Peyer's patch (tissue), 4 donors: ENCODE measurements around the gene KCNQ1. TPM values are rescaled to one million over a fixed set of nuclear protein-coding genes. Genes with fewer than 3 reads are reported as not detected.
A peak's percentile ranks its signal among the peaks of the same experiment; 100 is the strongest.

Experiments
- DNase-seq, 3 donors: peaks; one replicate each; pipeline ENCODE4 v3.0.0-alpha.2; 2017 to 2019
- H3K27ac ChIP-seq, 4 donors: fragments of 200-600 bp; sonication (generic); one replicate each; pipeline ENCODE4 v1.5.1; 2016 to 2019
- H3K27me3 ChIP-seq, 2 donors: fragments of 200-600 bp; sonication (generic); one replicate each; pipeline ENCODE4 v1.5.1; 2019
- H3K36me3 ChIP-seq, 3 donors: fragments of 200-600 bp; sonication (generic); one replicate each; pipeline ENCODE4 v1.5.1; 2016 to 2019
- H3K4me1 ChIP-seq, 4 donors: fragments of 200-600 bp; sonication (generic); one replicate each; pipeline ENCODE4 v1.5.1; 2016 to 2019
- H3K4me3 ChIP-seq, 4 donors: fragments of 200-600 bp; sonication (generic); 1 replicate in 3 of 4; 2 replicates in 1 of 4; pipeline ENCODE4 v1.5.1; 2016 to 2019; ENCODE audit warnings: mild to moderate bottlenecking in 1 of 4
- H3K9me3 ChIP-seq, 4 donors: fragments of 200-600 bp; sonication (generic); one replicate each; pipeline ENCODE4 v1.5.1; 2016 to 2019; ENCODE audit warnings: mild to moderate bottlenecking in 1 of 4
- POLR2A ChIP-seq, 2 donors: fragments of 450-650 bp; IDR thresholded peaks; one replicate each; pipeline ENCODE4 v1.5.1; 2017; ENCODE audit warnings: antibody characterized with exemption in 2 of 2, mild to moderate bottlenecking in 2 of 2, moderate library complexity in 2 of 2
- total RNA-seq, 4 donors: library from RNA; depleted of rRNA; stranded (reverse); fragments of >200 nt; gene quantifications; one replicate each; pipeline ENCODE4 v1.1.0, GENCODE V29; 2016
- TF ChIP-seq, protein P1 (sequence below), 6 experiments: fragments of 450-650 bp in 4 of 6; fragments of 200-600 bp in 2 of 6; sonication (generic) in 1 of 6; IDR thresholded peaks; one replicate each; pipeline ENCODE4 v1.5.1; 2017 to 2019; ENCODE audit warnings: antibody characterized with exemption in 6 of 6, mild to moderate bottlenecking in 3 of 6, moderate library complexity in 1 of 6

The KCNQ1 gene
- total RNA-seq, 4 donors from 2014 or later, result 50.6 to 66.4 (median 54.2) TPM

DNA sequence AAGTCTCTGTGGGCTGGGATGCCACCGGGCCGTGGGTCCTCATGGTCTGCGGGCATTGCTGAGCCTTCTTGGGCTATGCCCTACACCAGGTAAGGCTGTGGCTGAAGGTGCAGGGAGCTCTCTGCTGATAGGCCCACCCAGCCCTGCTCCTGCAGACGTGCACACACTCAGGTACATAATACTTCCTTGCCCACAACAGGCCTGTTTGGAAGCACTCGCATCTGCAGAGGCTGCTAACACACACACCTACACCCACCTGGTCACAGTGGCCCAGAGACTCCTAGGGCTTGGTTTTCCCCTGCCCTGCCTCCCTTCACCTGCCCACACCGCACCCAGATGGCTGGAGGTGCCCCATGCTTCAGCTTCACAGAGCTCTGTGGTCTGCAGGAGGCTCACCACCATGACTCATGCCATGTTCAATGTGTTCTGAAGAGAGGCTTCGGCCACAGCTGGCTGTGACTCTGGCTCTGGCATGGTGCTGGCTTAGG is 327.8 kb downstream of the KCNQ1 start:
- DNase-seq, result peak; percentile 13 to 44 (median 39)
- H3K4me3 ChIP-seq, result no peak overlapping the region
- TF ChIP-seq POLR2A (IDR thresholded peaks at IDR 0.05), result no peak
- TF ChIP-seq, protein P1, sequence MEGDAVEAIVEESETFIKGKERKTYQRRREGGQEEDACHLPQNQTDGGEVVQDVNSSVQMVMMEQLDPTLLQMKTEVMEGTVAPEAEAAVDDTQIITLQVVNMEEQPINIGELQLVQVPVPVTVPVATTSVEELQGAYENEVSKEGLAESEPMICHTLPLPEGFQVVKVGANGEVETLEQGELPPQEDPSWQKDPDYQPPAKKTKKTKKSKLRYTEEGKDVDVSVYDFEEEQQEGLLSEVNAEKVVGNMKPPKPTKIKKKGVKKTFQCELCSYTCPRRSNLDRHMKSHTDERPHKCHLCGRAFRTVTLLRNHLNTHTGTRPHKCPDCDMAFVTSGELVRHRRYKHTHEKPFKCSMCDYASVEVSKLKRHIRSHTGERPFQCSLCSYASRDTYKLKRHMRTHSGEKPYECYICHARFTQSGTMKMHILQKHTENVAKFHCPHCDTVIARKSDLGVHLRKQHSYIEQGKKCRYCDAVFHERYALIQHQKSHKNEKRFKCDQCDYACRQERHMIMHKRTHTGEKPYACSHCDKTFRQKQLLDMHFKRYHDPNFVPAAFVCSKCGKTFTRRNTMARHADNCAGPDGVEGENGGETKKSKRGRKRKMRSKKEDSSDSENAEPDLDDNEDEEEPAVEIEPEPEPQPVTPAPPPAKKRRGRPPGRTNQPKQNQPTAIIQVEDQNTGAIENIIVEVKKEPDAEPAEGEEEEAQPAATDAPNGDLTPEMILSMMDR (IDR thresholded peaks at IDR 0.05), result no peak
- no peaks in the 10 kb centered on the region for H3K9me3 ChIP-seq
- no peaks in the 10 kb centered on the region for H3K27me3 ChIP-seq
- no peak overlapping the region for H3K27ac ChIP-seq
- H3K36me3 ChIP-seq, result no peaks in the 10 kb centered on the region
- peaks cover 0 to under 1% (median 0%) of the 10 kb centered on the region in 4 donors for H3K4me1 ChIP-seq

DNA sequence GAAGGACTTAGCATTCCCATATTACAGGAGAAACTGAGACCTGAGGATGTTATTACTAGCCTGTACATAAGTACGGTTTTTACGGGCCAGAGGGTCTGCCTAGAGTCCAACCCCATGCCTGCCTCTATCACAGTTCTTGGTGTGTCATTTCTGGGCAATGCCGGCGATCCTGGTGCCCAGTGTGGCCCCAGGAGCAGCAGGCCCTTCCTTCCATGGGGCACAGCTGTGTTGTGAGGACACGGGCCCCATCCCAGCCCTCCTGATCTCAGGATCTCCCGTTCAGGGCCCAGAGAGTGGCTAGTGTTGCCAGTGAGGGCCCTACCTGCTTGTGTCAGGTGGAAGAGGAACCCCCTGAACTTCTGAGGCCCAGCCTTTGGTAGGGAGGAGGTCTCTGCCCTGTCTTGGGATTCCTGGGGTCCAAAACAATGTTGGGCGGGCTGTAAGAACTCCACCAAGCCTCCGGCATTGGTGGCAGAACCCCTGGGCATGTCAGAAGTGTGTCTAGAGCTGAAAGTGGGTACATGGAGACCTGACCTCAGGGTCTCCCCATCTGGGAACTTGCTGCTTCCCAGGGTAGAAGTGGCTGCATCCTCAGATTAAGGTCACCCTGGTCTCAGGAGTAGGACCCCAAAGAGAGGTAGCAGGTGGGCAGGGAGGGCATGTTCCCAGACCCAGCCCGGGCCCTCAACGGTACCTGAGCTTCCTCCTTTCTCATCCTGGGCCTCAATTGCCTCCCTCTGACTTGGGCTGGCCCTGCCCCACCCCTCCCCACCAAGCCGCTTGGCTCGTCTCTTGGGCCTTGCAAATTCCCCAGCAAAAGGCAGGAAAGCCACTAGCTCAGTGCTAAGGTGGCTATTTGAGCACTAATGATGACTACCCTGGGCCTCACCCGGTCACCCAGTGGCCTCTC is 329.6 kb downstream of the KCNQ1 start:
- TF ChIP-seq, protein P1 (IDR thresholded peaks at IDR 0.05), result no peak
- no peak for TF ChIP-seq POLR2A (IDR thresholded peaks at IDR 0.05)
- H3K27ac ChIP-seq, result no peak overlapping the region
- no peaks in the 10 kb centered on the region for H3K9me3 ChIP-seq
- H3K27me3 ChIP-seq, result no peaks in the 10 kb centered on the region
- peak; percentile 3 to 41 (median 24) for DNase-seq
- no peak overlapping the region for H3K4me3 ChIP-seq
- peaks cover 0 to 19% (median 4%) of the 10 kb centered on the region in 4 donors for H3K4me1 ChIP-seq
- no peaks in the 10 kb centered on the region for H3K36me3 ChIP-seq

DNA sequence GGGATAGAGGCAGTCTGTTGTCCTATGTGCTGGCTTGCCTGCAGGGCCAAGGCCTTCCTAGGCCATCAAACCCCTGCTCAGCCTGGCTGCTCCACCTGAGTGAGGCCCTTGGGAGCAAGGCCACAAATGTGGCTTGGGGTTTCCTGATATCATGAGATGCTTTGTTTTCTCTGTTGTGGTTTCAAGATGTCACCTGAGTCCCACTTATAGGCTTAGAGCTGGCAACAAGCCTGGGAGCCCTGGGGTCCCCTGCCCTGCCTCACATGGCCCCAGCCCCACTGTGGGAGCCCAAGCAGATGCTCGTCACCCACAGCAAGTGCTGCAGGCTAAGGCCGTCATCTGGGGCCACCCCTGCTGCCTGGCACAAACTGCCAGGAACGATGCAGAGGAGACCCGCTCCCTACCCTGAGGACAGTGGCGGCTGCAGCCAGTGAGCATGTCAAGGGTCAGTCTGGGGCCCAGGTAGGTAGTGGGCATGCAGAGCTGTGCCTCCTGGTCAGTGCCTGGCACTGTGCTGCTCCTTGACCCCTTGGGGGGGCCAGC is 330.3 kb downstream of the KCNQ1 start:
- Histone ChIP-seq H3K36me3 (no peaks in the 10 kb centered on the region), H3K27me3 (no peaks in the 10 kb centered on the region), H3K9me3 (no peaks in the 10 kb centered on the region), H3K27ac (no peak overlapping the region), H3K4me3 (no peak overlapping the region), H3K4me1 (peaks cover 0 to 26% (median 4%) of the 10 kb centered on the region in 4 donors)
- TF ChIP-seq, protein P1 (IDR thresholded peaks at IDR 0.05), result no peak
- no peak for TF ChIP-seq POLR2A (IDR thresholded peaks at IDR 0.05)
- peak; percentile 8 to 40 (median 28) for DNase-seq

DNA sequence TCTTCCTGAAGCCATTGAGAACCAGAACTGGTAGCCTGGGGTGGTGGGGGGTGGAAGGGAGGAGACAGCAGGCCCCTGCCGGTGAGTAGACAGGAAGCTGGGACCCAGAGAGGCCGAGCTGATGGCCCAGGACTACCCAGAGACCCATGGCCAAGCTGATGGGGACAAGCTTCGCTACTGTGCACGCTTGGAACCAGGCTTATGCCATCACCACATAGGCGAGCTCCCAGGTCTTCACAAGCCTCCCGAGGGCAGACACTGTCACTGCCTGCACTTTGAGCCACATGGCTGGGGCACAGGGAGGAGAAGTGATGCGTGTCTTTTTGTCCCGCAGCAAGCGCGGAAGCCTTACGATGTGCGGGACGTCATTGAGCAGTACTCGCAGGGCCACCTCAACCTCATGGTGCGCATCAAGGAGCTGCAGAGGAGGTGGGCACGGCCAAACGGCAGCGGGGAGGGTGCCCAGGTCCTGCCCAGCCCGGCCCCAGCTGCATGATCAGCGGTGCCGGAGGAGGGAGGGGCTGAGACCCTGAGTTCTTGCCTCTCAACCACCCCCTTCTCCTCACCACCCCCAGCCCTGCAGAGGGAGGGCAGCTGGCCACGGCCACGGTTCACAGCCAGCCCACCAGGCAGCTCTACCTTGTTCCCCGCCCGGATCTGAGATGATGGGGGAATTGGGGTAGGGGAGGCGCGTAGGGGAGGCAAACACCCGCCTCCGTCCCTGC is 331.0 kb downstream of the KCNQ1 start:
- peak; percentile 6 to 42 (median 28) for DNase-seq
- H3K4me1 ChIP-seq, result peaks cover 0 to 33% (median 4%) of the 10 kb centered on the region in 4 donors
- TF ChIP-seq, protein P1 (IDR thresholded peaks at IDR 0.05), result no peak
- TF ChIP-seq POLR2A (IDR thresholded peaks at IDR 0.05), result no peak
- H3K36me3 ChIP-seq, result no peaks in the 10 kb centered on the region
- H3K27me3 ChIP-seq, result no peaks in the 10 kb centered on the region
- H3K9me3 ChIP-seq, result no peaks in the 10 kb centered on the region
- no peak overlapping the region for H3K27ac ChIP-seq
- no peak overlapping the region for H3K4me3 ChIP-seq

DNA sequence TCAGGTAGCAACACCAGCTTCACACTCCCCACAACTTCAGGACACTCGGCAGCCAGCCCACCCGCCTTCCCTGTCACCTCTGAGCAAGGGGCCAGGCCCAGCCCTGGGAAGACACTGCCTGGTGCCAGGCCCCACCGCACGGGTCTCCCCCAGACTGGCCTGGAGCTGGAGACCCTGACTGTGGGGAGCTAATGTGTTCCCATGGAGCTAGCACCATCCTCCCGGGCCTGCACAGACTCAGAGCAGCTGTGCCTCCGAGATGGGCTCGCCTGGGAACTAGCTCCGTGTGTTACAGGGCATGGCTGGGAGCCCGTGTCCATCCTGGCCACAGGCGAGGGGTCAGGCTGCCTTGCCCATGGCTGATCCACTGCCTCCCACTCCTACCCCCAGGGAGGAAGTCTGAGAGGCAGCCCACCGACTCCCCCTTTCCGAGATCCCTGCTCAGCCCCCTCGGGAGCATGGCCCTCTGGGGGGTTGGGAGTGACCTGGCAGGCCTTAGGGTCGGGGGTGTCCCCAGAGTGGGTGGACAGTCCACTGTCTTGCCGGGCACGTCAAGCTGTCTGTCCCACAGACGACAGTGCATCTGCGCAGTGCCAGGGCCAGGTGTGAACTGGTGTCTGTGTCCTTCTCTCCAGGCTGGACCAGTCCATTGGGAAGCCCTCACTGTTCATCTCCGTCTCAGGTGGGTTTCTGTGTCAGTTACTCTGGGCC is 331.7 kb downstream of the KCNQ1 start:
- Histone ChIP-seq H3K9me3 (no peaks in the 10 kb centered on the region), H3K27me3 (no peaks in the 10 kb centered on the region), H3K27ac (no peak overlapping the region), H3K36me3 (no peaks in the 10 kb centered on the region), H3K4me3 (no peak overlapping the region), H3K4me1 (peaks cover 0 to 40% (median 4%) of the 10 kb centered on the region in 4 donors)
- TF ChIP-seq, protein P1 (IDR thresholded peaks at IDR 0.05), result no peak
- no peak for TF ChIP-seq POLR2A (IDR thresholded peaks at IDR 0.05)
- peak; percentile 11 to 46 (median 42) for DNase-seq
